Activated effector memory CD4-positive, alpha-beta T cell treated with anti-CD3 and anti-CD28 coated beads, Interleukin-2, amount 50 U/mL, for 16 hours (primary cell): ENCODE measurements around the gene B9D2.
"Not testable (repeated sequence)": the region's sequence is repeated elsewhere in the genome, so short reads cannot be mapped to it uniquely, and the experiment has no call there.

Source experiments
- DNase-seq: peaks from one replicate; pipeline ENCODE4 v3.0.0-alpha.2; 2020

Gene B9D2

GRCh38 chr19:41386442-41386841, 22.5 kb upstream of the B9D2 start:
- DNase-seq: no peak

GRCh38 chr19:41384351-41384750, 20.4 kb upstream of the B9D2 start:
- DNase-seq: no peak

GRCh38 chr19:41381536-41381935, 17.6 kb upstream of the B9D2 start:
- not testable (repeated sequence) for DNase-seq

GRCh38 chr19:41377977-41378709, 14.2 kb upstream of the B9D2 start:
- no peak for DNase-seq

GRCh38 chr19:41376998-41377365, 13.0 kb upstream of the B9D2 start:
- peak; percentile 66 for DNase-seq

- DNase-seq: peak; percentile 67
Observed at GRCh38 chr19:41376241-41376997, 12.5 kb upstream of the B9D2 start, which contains the start of gene TMEM91. Gene TMEM91, plus strand, starts transcription at chr19:41376533. Its CDS starts 1,777 bp downstream, at chr19:41378310.

GRCh38 chr19:41373993-41374392, 10.0 kb upstream of the B9D2 start:
- no peak for DNase-seq

- no peak for DNase-seq
Observed at GRCh38 chr19:41372501-41372900, 8.6 kb upstream of the B9D2 start.

GRCh38 chr19:41371541-41371940, 7.6 kb upstream of the B9D2 start:
- no peak for DNase-seq

GRCh38 chr19:41371119-41371518, 7.2 kb upstream of the B9D2 start:
- DNase-seq: not testable (repeated sequence)

- no peak for DNase-seq
Observed at GRCh38 chr19:41369769-41370168, 5.8 kb upstream of the B9D2 start.

GRCh38 chr19:41367848-41368301, 3.9 kb upstream of the B9D2 start:
- no peak for DNase-seq

GRCh38 chr19:41366089-41366488, 2.1 kb upstream of the B9D2 start:
- DNase-seq: no peak

GRCh38 chr19:41364524-41365391, 809 bp upstream of the B9D2 start:
- no peak for DNase-seq

GRCh38 chr19:41363371-41363752, 587 bp downstream of the B9D2 start:
- no peak for DNase-seq

GRCh38 chr19:41362143-41362847, 1.7 kb downstream of the B9D2 start:
- DNase-seq: no peak

- DNase-seq: no peak
Observed at GRCh38 chr19:41359741-41360140, 4.2 kb downstream of the B9D2 start.

GRCh38 chr19:41357746-41358145, 6.2 kb downstream of the B9D2 start:
- DNase-seq: no peak

- peak; percentile 71 for DNase-seq
Observed at GRCh38 chr19:41356984-41357739, 6.8 kb downstream of the B9D2 start.

GRCh38 chr19:41355802-41356201, 8.1 kb downstream of the B9D2 start:
- DNase-seq: no peak

GRCh38 chr19:41355035-41355434, 8.9 kb downstream of the B9D2 start:
- DNase-seq: no peak
